CD4-positive, alpha-beta T cell treated with Interleukin-15 for 1 hour (primary cell): ENCODE data around the gene ARSG.
"Not testable (repeated sequence)": the region's sequence is repeated elsewhere in the genome, so short reads cannot be mapped to it uniquely, and the experiment has no call there.

Experiments
- DNase-seq: peaks from one replicate; pipeline ENCODE4 v3.0.0-alpha.2; 2020

Gene ARSG

DNA sequence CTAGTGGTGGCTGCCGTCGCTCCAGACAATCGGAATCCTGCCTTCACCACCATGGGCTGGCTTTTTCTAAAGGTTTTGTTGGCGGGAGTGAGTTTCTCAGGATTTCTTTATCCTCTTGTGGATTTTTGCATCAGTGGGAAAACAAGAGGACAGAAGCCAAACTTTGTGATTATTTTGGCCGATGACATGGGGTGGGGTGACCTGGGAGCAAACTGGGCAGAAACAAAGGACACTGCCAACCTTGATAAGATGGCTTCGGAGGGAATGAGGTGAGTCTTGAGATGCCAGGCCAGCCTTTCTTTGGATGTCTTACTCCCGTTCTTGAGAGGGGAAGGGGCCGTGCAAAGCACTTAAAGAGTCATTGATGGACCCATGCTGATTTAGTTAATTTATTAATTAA lies 16.1 kb downstream of the ARSG start:
- no peak for DNase-seq

DNA sequence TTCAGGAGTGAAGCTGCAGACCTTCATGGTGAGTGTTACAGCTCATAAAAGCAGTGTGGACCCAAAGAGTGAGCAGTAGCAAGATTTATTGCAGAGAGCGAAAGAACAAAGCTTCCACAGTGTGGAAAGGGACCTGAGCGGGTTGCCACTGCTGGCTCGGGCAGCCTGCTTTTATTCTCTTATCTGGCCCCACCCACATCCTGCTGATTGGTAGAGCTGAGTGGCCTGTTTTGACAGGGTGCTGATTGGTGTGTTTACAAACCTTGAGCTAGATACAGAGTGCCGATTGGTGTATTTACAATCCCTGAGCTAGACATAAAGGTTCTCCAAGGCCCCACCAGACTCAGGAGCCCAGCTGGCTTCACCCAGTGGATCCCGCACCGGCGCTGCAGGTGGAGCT lies 17.2 kb downstream of the ARSG start:
- not testable (repeated sequence) for DNase-seq

DNA sequence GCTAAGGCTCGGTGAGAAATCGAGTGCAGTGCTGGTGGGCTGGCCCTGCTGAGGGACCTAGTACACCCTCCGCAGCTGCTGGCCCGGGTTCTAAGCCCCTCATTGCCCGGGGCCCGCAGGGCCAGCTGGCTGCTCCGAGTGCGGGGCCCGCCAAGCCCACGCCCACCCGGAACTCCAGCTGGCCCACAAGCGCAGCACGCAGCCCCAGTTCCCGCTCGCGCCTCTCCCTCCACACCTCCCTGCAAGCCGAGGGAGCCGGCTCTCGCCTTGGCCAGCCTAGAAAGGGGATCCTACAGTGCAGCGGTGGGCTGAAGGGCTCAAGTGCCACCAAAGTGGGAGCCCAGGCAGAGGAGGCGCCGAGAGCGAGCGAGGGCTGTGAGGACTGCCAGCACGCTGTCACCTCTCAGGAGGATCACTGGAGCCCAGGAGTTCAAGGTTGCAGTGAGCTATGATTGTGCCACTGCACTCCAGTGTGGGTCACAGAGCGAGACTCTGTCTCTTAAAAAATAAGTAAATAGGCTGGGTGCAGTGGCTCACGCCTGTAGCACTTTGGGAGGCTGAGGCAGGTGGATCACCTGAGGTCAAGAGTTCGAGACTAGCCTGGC lies 17.9 kb downstream of the ARSG start:
- not testable (repeated sequence) for DNase-seq

DNA sequence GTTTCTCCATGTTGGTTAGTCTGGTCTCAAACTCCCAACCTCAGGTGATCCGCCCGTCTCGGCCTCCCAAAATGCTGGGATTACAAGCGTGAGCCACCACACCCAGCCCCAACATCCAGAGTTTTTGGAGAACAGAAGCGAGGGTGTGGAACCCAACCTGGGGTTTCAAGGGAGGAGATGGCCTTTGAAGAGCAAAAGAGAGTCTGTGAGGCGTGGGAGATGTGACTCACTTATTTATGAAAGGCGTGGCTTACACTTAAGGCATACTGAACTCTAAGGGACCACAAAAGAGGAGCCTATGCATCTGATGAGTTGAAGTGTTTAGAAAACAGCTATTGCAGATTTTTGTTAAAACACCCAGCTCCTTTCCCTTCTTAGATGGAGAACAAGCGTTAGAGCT lies 18.9 kb downstream of the ARSG start:
- DNase-seq: peak; percentile 23

DNA sequence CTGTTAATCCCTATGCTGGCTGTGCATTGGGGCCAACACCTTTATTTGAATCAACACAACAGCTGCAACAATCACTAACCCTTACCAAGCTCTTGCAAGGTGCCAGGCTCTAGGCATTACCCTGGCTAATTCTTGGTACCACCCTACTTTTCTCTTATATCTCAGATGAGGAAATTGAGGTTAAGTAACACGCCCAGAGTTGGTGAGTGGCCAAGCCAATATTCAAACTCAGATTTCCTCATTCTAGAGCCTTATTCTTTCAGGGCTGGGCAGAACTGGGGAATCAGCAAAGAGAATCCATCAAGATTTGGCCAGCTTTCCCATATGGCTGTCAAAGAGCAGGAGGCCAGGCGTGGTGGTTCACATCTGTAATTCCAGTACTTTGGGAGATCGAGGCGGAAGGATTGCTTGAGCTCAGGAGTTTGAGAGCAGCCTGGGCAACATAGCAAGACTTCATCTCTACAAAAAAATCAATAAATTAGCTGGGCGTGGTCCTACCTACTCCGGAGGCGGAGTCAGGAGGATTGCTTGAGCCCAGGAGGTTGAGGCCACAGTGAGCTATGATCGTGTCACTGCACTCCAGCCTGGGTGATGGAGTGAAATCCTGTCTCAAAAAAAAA lies 23.7 kb downstream of the ARSG start:
- DNase-seq: peak; percentile 41

DNA sequence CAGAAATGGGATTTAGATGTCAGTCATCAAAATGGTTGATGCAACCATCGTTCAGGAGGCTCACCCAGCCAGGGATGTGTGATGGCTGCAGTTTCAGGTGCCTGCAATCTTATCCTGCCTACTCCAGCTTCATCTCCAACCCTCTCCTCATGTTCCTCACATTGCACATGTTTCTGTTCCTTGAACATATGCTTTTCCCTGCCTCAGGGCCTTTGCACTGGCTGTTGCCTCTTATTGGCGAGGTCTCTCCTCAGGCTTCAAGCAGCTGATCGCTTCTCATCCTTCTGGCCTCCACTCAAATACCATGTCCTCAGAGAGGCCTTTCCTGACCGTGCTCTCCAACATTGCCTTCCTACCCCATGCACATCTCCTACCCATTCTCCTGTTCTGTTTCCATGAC lies 24.6 kb downstream of the ARSG start:
- DNase-seq: no peak

DNA sequence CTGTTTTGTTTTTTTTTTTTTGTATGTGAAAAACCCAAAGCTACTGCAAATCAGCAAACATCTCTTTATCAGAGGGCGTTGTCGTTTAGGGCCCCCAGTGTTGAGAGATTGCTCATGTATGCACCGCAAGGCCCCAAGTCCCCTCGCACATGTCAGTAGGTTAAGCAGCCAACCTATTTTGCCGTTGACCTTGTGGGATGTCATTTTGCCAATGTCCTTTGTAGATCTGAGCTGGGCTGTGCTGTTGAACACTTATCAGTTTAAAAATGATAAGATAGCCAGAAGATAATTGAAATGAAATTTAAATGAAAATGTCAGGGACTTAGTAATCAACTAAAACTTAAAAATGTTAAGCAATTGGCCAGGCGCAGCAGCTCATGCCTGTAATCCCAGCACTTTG lies 26.2 kb downstream of the ARSG start:
- DNase-seq: no peak

DNA sequence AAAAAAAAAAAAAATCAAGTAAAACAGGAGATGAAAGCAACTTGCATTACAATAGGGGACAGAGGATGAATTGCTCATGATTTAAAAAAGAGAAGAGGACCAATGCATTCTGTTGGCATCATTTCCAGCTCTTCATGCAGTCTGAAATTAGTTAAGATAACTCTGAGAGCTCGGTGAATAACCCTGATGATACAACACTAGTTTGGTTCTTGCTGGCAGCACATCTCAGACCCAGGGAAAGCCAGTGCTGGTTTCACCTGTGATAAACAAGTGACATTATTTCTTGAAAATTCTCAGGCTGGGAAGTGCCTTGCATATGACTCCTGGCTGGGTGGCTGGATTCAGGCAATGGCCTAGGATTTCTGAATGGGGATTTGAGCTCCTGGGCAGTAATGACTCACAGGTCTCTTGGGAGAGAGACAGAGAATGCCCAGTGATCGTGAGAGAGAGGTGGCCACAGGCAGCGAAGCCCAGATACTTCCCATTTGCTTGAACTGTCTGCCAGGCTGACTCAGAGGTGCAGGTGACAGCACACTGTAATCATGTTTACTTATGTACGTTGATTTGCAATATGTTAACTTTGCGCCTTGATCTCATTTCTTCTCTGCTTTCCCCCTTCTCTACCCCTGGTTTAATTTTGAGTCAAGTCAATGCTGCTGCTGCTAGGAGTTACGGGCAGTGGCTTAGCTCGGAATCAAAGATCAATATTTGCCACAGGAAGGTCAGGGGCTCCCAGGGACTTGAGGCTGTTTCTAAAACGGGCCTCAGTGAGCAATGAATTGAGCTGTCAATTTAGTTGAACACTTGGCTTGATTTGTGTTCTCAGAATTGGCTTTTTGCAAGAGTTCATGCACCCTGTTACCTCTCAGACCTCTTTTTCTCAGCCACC lies 27.1 kb downstream of the ARSG start:
- DNase-seq: peak; percentile 66

DNA sequence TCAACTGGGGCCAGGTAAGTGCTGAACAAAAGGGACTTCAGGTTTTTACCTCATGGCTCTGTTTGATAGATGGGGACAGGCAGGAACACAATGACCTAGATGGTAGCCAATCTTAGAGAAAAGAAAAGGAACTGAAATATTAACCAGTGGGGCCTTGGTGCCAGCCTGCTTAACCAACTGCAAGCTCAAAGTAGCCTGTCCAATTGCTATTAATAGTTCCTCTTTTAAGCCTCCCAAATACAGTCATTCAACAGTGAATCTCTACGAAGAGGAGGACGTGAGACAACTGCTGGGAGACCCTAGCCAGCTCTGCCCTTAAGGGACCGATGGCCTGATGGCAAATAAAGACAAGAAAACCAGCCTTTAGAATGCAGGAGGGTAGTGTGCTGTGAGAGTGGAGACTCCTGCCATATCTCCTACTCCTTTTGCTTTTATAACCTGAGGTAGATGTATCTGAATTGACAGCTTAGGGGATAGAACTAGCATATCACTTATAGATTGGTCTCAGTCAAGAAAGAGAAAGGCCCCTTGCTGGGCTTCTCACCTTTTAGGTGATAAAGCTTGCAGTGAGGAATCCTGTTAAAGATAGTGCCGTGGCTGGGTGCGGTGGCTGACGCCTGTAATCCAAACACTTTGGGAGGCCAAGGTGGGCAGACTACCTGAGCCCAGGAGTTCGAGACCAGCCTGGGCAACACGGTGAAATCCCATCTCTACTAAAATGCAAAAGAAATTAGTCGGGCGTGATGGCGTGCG lies 28.3 kb downstream of the ARSG start:
- DNase-seq: no peak

DNA sequence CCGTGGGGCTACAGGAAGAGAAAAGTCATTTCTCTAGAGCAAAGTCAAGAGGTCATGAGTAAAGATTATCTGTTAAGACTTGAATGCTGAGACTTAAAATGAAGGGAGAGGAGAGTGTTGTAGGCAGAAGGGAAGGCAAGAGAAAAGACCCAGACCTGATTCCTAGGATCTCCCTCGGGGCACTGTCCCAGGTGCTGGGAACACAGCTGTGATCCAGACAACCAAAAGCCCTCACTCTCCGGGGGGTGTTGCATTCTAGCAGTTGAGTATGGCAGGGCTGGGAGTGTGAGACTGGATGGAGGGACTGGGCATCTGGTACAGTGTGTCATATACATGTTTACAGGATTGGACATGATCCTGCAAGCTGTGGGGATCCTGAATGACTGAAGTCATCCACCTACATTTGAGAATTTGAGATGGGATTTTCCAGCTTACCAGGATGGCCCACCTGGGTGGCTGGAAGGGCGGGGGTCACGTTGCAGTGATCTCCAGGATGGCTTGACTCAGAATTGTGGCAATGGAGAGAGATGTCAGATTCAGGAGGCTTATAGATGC lies 29.1 kb downstream of the ARSG start:
- no peak for DNase-seq

DNA sequence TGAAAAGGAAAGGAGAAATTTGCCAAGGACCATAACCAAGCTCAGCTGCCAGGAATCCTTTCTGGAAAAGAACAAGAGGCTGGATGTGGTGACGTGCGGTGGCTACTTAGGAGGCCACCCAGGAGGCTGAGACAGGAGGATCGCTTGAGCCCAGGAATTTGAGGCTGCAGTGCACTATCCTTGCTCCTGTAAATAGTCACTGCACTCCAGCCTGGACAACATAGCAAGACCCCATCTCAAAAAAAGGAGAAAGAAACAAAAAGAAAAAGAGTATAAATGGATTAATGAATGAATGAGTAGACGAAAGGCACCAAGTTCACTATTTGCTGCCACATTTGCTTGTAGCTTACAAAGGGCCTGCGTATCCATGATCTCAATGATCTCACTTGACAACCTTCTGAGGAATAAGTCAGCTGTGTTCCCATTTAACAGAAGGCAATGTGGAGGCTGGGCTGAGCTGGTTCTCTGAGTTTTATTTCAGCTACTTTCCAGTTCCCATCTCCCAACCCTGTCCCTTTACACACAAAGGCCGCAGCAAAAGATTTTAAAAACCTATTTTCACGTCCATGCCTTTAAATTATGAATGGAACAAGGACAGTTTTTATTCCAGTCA lies 29.8 kb downstream of the ARSG start:
- no peak for DNase-seq

DNA sequence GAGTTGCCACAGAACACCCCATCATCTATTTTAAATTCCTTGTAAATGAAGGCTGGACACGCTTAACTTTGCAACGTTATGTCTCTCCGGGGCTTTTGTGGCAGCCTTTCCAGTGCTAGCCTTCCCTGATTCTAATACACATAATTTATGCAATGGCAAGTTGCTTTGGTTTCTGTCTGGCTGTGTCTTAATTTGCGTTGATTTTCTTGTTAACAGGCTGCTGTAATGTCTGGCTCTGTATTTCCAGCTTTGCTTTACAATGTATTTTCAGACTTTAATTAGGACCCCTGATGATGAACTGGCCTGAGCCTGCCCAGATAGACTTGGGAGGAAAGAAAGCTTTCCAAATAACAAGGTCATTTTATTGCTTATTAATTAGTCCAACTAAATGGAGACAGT lies 30.3 kb downstream of the ARSG start:
- no peak for DNase-seq

DNA sequence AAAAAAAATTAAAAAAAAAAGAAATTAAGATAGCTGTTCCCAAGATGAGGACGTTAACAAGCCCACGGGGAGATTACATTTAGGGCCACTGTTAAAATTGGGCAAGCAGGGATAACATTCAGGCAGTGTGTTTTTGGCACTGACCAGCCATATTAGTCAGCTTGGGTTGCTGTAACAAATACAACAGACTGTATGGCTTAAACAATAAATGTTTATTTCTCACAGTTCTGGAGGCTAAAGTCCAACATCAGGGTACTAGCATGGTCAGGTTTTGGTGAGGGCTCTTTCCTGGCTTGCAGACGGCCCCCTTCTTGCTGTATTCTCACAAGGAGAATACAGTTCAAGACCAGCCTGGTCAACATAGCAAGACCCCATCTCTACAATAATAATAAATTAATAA lies 31.3 kb downstream of the ARSG start:
- no peak for DNase-seq

DNA sequence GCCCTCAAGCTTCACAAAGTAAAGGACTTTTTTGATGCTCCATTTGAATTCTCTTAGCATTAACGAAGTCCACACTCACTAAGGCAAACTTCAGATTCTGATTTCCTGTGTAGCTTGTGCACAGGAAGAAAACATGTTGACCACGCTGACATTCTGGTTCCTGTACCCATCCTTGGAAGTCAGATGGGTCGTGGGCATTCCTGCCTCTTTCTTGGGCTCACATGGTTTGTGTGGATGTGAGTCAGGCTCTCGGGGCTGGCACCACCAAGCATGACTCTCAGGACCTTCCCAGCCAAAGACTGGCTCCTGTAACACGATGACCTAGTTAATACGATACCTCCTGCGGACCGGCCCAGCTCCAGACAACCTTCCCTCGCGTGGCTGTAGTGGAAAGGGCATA lies 32.8 kb downstream of the ARSG start:
- DNase-seq: no peak

DNA sequence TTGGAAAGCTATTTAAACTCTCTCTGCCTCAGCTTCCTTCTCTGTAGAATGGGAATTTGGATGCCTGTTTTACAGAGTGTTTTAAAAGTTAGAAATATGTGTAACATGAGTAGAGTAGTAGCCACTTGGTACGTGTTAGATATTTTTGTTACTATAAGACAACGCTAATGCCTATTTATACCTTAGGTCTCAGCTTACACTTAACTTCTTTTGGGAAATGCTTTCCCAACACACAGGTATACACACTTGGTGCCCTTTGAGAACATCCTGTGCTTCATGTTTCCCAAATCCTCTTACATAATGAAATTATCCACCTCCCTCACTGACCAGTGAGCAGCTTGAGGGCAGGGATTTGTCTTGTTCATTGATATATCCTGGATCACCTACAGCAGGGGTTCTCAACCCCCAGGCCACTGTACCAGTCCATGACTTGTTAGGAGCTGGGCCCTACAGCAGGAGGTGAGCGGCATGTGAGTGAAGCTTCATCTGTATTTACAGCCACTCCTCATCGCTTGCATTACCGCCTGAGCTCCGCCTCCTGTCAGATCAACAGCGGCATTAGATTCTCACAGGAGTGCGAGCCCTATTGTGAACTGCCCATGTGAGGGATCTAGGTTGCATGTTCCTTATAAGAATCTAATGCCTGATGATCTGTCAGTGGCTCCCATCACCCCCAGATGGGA lies 33.5 kb downstream of the ARSG start:
- no peak for DNase-seq

DNA sequence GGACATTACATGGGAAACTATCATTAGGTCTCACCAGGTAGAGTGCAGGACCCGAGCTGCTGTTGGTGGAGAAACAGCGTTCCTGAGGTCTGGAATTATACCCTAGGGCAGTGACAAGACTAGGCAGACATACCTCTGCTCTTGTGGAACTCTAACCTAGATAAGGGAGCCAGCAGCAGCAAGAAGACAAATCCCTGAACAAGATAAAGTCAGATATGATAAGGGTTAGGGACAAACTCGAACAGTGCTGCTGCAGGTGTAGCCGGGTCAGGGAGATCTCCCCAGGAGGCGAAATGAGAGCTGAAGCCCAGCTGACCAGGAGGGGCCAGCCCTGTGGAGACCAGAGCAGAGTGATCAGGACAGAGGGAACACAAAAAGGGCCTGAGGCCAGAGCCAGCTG lies 34.7 kb downstream of the ARSG start:
- DNase-seq: no peak

DNA sequence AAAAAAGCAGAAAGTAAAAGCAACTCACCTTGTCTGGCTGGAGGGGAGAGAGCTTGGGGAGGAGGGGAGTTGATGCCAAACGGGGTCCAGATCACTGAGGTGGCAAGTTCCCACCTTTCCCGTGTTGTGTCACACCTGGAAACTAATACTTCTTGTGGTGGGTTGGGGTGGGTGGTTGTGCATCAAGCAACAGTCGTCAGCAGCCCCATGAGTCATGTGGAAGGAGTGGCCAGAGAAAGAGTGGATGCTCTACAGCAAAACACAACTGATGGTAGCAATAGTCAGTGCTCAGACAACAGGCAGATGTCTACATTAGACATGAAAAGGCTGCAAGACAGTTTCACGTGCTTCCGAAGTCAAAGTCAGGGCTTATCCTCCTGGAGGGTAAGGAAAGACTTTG lies 35.4 kb downstream of the ARSG start:
- DNase-seq: no peak

DNA sequence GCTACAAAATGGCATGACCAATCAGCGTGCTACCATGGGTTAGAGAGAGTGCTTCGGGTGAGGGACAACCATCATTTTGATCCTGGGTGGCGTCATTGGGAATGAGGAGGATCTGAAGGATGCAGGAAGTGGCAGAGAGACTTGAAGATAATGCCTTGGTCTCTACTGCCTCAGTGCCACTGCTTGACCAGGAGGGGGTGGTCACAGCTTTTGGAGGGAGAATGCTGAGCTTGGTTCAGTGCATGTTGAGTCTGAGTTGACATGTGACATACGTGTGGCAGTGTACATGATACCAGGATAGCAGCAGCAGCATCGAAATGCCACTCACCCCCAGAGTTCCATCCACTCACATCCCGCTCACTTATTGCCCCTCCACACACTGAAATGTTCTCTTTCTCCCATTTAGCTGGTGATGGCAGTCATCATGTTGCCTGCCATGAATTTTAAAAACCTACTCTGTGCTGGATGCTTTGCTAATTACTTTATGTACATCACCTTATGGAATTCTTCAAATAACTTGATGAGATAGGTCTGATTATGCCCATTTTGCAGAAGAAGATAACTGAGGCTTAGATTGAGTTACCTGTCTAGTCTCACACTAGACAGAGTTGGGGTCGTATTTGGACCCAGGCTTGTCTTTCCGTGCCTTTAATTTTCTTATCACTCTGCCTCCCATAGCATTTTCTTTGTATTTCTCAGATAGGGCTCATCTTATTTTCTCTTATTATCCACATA lies 36.7 kb downstream of the ARSG start:
- no peak for DNase-seq

DNA sequence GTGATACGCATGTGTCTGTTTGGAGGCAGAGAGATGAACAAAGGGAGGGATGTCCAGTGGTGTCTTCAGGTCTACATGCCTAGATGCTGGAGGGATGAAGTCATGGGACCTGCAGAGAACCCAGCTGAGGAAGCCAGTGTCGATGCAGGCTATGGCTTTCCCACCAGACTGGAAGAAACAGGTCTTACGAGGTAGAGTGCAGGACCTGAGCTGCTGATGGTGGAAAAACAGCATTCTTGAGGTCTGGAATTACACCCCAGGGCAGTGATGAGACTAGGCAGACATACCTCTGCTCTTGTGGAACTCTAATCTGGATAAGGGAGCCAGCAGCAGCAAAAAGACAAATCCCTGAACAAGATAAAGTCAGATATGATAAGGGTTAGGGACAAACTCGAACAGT lies 37.4 kb downstream of the ARSG start:
- DNase-seq: no peak

DNA sequence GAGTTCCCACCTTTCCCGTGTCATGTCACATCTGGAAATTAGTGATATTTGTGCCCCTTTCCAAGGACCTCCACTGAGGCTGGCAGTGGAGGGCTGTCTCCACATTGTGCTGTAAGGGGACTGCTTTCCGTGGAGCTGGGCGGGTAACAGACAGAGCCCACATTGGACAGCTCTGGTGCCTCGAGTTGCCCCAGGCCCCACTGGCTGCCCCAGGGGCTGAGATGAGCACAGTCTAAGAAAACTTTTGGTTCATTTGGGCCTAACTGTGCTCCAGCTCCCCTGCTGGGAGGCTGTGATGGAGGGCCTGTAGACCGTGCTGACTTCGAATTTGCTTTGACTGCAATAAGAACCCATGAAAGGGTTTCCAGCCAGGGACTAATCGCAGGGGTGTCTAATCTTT lies 38.0 kb downstream of the ARSG start:
- DNase-seq: no peak

DNA sequence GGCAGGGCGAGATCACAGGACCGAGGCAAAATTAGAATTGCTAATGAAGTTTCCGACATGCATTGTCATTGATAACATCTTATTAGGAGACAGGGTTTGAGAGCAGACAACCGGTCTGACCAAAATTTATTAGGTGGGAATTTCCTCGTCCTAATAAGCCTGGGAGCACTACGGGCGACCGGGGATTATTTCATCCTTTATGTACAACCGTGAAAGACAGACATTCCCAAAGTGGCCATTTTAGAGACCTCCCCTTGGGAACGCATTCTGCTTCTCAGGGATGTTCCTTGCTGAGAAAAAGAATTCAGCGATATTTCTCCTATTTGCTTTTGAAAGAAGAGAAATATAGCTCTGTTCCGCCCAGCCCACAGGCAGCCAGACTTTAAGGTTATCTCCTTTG lies 40.6 kb downstream of the ARSG start:
- DNase-seq: not testable (repeated sequence)
